HS-5 (cell line): Measurements from ENCODE around the gene ABCG8.

Source experiments
- DNase-seq: peaks from one replicate; pipeline ENCODE4 v3.0.0-alpha.2; 2012; ENCODE audit warnings: low read depth

Gene ABCG8

DNA sequence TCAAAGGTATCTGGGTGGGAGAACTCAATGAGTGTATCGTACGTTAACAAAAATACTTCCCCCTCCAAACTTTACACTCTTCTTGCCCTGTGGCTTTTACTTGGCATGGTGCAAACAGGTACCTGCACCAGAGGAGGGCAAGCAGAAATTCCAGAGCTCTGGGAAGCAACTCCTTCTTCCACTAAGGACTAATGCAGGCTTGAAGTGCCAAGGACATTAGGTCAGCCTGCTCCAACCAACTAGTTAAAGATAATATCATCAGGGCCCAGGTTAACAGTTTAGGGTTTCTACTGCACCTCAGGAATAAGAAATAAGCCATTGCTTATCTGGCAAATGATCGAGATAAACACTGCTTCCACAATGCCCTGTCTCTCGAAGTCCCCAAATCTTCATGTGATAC is 86.7 kb downstream of the ABCG8 start:
- no peak for DNase-seq

GRCh38 chr2:43927442-43927841 is 88.7 kb downstream of the ABCG8 start:
- no peak for DNase-seq

DNA sequence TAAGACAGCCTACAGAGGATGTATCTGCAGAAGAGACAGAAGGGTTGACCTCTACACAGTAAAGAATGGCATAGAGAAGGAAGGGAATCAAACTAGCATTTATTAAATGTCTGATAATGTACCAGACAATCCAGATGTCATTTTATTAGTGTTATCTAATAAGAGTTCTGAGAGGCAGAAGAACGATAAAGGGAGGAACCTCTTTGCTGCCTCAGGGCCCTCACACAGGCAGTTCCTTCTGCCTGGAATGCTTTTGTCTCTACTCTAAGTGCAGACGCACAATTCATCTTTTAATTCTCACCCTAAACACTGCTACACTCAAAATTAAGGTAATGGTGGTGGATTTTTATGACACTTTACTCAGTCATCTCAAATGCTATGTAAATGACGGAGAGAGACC is 92.5 kb downstream of the ABCG8 start:
- no peak for DNase-seq
